GM19025 (cell line): ENCODE results near the gene STXBP6.

Experiments used
- ATAC-seq: cut with Tn5 transposase; IDR thresholded peaks from one replicate; pipeline ENCODE4 v1.9.1; 2021; ENCODE audit warnings: mild to moderate bottlenecking, low read depth, moderate library complexity; ENCODE audit not compliant: unreplicated experiment

STXBP6 gene

GRCh38 chr14:25052921-25053320, 3.0 kb upstream of the STXBP6 start:
- ATAC-seq: no peak

DNA sequence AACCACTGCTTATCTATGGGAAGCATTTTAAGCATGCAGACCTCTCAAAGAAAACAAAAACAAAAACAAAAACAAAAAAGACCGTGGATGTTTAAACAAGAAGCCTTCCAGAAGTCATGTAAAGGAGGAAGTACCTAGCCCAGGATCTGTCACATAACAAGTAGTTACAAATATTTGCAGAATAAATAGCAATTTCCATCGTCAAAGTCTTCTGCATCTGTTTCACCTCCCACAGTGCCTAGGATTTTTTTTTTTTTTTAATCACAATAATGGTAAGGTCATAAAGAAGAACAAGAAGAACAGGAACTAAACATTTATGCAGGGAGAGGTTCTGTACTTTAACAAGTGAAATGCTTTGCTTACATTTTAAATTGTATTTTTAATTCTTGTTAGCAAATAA, 2.4 kb upstream of the STXBP6 start:
- no peak for ATAC-seq

DNA sequence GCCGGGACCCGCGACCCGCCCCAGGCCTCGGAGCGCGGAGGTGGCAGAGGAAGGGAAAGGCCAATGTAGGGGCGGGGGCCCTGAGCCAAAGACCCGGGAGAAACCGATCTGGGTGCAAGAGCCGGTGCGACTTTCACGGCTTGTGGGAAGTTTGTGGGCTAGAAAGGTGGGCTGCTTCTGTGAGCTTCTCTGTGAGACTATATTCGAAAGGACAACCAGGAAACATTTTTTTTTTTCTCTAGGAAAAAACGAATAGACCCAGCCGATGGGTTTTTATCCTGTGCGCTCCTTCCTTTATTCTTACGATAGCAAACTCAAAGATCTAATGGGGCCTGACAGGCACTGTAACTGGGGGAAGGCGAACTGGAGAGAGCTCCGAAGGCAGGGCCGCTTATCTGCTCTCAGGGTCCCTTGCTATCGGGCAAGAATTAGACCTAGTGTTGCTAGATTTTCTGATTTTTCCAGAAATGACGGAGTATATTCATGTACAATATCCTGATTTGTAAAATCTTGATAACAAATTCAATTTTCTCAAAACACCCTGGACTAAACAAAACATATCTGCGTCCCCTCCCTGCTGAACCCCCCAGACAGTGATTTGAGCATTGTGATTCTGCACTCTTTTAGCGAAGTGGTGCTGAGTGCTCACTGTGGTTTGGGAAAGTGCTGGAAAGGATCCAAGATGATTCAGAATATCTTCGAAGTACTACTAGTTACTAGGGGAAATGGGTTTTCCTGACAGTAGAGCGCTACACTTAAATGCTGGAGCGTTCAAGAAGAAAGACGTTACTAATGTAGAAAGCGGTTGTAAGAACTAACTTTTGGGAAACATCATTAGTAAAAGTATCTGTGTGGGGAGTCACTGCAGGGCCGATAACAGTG, 563 bp upstream of the STXBP6 start:
- ATAC-seq: no peak

- ATAC-seq: no peak
Observed at GRCh38 chr14:25049093-25049567, 817 bp downstream of the STXBP6 start.

DNA sequence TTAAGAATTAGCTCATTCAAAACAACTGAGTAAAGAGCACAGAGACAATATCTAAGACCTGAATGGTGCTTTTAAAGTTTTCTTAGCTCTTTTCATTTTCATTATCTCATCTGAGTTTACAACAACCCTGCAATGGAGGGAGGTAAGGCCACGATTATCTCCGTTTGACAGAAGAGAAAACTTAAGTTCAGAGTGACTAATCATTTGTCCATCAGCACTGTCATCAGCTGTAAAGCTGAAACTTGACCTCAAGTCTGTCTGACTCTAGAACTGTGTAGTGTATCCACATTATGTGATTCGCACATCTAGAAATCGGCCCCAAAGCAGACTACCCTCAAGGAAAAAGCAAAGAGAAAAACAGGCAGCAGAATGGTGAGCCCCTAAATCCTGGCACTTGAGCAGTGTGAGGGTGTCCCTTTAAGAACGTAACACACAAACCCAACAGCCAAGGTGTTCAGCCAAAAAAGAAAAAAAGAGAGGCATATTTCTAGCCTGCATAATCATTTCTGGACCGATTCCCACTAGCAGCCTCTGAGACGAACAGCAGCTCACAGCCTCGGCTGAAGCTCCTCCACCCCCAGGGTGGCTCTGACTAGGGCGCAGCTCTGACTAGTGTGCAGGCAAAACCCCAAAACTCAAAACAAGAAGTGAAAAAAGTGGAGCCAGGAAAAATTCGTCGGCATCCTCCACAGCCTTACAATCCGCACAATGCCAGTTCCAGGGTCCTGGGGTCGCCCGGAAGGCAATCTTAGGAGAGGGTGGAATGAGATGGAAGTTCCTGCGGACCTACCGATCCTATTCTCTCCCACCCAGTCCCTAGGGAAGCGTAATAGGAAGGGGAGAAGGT, 1.6 kb downstream of the STXBP6 start:
- no peak for ATAC-seq

DNA sequence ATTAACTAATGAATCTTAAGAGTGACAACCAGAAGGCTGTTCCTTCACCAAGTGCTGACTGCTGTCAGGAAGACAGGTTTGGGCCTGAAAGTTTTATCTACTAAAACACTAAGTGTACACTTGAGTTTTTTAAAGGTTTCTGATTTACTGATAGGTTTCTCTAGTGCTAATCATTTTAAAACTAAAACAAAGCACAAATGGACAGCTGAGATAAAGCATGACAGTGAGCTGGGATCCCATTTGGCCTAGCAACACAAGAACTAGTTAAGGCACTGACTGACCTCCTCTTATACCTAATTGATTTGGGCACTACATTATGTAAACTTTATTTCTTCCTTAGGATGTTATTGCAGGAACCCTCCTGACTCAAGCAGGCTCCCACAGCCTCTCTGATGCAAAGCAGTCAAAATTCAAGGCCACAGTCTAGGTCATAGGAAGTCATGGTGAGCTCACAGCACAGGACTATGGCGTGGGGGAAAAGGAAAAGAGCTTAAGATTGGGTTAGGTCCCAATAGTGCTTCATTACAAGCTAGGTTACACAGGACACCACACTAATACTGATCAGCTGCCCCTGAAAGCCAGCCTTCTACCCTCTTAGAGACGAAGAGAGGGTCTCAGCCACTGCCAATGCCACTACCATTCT, 3.5 kb downstream of the STXBP6 start:
- ATAC-seq: no peak

- ATAC-seq: no peak
Observed at GRCh38 chr14:25044106-25044698, 5.7 kb downstream of the STXBP6 start.

DNA sequence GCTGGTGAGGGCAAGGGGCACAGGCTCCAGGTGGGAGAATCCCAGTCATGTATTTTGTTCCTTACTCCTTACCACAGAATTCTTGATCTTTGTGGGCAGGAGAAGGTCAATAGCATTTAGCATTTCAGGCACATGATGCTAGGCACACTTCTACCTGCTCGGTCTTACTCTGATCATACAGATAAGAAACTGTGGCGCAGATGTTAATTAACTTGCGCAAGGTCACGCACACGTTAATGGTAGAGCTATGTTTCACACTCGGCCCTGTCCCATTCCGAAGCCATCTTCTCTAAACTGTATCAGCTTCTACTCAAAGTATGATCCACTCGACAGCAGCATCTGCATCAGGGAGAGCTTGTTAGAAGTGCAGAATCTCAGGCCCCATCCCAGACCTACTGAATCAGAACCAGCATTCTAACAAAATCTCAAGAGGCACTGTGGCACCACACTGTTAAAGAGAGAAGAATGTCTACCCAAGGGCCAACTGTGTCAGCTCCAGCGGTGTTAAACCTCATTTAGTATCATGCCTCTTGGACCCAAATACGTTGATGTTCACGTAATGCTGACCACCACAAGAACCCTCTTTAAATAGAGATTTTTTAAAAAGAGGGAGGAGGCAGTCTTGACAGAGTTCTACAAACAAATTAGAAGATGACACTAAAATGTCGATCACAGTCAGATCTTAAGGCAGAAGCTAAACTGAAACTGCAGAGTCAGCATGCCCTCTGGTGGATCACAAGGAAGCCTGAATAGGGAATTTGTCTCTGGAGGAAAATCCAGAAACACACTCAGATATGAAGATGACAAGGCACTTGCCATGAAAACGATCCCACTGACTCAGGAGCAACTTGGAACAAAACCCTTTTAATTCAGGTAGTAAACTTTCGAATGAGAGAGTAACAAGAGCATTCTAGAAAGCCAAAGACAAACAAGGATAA, 7.3 kb downstream of the STXBP6 start:
- ATAC-seq: no peak

DNA sequence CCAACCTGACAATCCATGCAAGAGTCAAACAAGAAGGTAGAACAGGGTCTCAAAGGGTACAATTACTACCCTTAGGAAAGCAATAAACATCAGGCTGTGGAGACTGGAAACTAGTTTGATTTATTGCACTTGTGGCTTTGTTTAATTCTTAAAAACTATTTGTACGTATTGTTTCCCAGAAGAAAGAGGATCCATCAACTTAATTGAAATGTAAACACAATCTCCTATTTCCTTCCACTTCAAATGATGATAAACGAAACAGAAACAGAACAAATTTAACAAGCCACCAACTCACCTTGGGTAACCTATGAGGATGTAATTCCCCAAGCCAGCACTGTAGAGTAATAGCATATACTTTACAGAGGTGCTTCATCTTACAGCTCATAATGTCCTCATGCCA, 8.0 kb downstream of the STXBP6 start:
- ATAC-seq: no peak

DNA sequence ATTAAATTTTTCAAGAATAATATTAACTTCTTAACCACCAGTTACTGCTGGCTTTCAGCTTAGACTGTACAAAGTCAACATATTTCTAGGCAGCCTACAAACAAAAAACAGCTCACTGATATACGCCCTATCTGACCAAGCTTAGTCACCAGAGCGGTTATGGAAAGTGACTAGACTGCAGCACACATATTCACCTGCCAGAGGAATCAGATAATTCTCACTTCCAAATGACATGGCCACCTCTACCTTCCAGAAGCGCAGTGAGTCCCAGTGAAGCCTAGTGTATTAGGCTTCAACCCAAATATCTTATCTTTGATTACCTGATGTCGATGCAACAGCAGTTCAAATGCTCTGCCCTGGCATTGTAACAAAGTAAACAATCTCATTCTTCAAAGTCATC, 8.5 kb downstream of the STXBP6 start:
- ATAC-seq: no peak

DNA sequence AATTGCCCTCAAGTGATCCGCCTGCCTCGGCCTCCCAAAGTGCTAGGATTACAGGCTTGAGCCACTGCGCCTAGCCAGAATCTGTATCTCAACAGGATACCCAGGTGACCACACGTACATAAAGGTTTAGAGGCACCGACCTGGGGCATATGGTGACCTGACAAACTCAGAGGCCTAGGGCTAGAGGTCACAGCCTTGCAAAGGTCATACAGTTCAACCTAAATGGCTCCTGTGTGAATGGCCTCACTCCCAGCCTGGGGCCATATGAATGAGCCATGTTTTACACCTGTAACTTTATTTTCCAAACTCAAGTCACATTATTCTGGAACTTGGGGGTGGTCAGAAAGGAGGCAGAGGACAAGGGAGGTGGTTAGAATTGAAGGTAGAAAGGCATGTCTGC, 10.0 kb downstream of the STXBP6 start:
- ATAC-seq: no peak

- ATAC-seq: no peak
Observed at GRCh38 chr14:25038044-25038668, 11.8 kb downstream of the STXBP6 start.

GRCh38 chr14:25037032-25037431, 12.9 kb downstream of the STXBP6 start:
- ATAC-seq: no peak

DNA sequence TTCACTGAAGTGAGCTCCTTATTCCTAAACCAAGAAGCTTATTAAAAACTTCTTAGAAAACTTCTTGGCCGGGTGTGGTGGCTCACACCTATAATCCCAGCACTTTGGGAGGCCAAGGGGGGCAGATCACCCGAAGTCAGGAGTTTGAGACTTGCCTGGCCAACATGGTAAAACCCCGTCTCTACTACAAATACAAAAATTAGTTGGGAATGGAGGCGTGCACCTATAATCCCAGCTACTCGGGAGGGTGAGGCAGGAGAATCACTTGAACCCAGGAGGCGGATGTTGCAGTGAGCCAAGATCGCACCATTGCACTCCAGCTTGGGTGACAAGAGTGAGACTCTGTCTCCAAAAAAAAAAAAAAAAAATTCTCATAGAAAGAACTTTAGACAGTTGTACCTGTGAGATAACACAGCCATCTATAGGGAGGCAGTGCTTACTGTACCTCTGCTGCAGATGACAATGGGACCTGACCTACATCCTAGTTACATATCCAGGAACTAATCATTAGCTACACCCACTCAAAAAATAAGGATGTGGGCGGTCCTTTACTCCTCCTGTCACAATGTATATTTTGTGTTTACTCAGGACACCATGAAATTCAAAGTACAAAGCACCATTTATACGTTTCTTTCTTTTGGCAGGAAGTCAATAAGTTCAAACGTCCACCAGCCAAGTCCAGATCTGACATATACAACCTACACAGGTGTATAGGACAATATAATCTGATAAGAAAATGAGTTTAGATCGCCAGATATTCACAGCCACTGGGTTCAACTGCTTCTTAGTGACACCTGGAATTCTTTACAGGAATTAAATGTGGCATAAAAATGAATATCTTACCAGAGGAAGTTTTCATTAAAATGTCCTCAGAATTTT, 14.9 kb downstream of the STXBP6 start:
- ATAC-seq: no peak

DNA sequence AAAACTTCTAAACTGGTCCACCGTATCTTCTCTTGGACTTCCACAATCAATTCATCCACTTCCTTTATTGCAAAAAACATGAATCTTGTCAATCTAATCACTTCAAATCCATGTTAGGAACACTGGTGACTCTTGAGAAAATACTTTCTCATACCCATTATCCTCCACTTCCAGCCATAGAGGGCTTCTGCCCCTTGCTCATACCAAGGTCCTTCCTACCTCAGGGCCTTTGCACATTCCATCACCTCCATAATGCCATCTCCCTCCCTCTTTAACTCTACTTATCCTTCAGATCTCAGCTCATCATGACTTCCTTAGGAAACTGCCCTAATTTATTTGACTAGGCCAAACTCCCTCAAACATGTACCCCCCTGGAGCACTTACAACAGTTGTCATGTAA, 16.6 kb downstream of the STXBP6 start:
- ATAC-seq: no peak

GRCh38 chr14:25032092-25032784, 17.7 kb downstream of the STXBP6 start:
- peak; percentile 75 for ATAC-seq

DNA sequence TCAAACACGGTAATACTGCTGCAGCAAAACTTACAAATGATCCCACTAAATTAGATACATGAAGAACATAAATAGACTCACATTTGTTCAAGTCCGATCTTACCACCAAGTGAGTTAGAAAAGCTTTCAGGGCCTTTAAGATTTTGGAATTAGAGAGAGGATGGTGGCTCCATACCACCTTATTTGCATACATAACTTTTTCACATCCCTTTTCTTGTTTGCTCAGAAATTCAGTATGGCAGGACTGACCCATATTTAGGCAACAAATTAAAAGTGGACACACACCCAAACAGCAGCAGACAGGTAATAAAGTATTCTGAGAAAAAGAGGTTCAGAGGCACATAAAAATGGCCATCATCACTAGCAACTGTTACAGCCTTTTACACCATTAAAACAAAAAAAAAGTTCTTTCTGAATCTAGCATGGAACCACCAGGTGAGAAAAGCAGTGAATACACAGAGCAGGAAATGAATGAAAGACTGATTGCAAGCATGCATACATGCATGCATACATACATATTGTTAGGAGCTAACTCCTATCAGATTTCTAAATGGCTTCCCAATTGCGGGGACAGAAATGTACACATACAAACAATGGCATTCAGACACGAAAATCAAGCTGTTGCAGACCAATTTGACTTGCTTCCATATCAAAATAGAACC, 23.3 kb downstream of the STXBP6 start:
- ATAC-seq: peak; percentile 77
